GM23248 (cell line): Measurements from ENCODE around the gene KCTD20.

Experiments used
- EZH2 ChIP-seq: fragments of 200-600 bp; sonication (generic); IDR thresholded peaks from 2 replicates; pipeline ENCODE4 v1.6.1; 2018; ENCODE audit warnings: antibody characterized with exemption, mild to moderate bottlenecking; ENCODE audit not compliant: insufficient read depth, poor library complexity, severe bottlenecking
- EZH2phosphoT487 ChIP-seq: fragments of 200-600 bp; sonication (generic); IDR thresholded peaks from 2 replicates; pipeline ENCODE4 v1.6.1; 2018; ENCODE audit warnings: antibody characterized with exemption, moderate library complexity, mild to moderate bottlenecking, low read depth; ENCODE audit not compliant: insufficient read depth

DNA sequence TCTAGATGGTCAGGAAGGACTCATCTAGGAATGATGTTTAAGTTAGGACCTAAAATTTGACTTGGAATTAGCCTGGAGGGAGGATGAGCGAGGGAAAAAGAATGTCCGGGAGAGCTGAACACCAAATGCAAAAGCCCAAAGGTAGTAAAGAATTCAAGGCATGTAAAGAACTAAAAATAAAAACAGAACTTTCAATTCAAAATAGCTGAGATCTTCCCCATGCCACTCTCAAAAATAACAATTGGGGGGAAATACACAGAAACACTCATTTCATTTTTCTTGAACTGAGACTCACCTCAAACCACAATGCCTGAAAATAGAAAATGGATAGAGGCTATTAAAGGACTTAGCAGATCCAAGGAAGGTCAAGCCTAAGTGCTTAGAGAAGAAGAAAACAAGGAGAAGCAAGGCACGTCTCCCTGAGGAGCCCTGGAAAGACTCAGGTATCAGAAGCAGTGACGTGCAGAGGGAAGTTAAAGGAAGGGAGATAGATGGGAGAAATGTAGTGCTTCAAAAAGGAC lies 10.6 kb upstream of the KCTD20 start:
- TF ChIP-seq EZH2 (no peak), EZH2phosphoT487 (no peak)
